ENCODE measurements around the gene SULT6B1. TPM values are rescaled to one million over a fixed set of nuclear protein-coding genes. Genes with fewer than 3 reads are reported as not detected.
"Not testable (repeated sequence)": the region's sequence is repeated elsewhere in the genome, so short reads cannot be mapped to it uniquely, and the experiment has no call there.

Gene SULT6B1
- total RNA-seq, 1 donor from 2014 or later, result not detected

DNA sequence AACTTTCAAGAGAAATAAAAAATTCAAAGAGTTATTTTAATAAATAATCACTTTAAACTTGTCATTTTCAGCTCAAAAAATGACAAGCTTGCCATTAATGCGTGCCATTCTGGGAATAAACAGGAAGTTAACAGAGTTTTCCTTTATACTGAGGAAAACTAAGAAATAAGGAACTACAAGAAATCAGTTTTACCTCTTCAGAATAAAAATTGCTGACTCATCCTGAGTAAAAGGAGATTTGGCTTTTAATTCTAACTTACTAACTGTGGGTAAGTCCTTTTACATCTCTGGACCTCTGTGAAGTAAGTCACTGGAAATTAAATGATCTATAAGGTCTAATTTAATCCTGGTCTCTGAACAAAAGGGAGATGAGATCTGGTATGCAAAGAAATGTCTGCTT is 26.8 kb upstream of the SULT6B1 start:
- no peak for DNase-seq (ENCODE audit: low spot score)
- Mint-ChIP-seq H3K27me3 (ENCODE audit: unreplicated experiment) (no peaks in the 10 kb centered on the region), H3K9me3 (ENCODE audit: unreplicated experiment) (no peaks in the 10 kb centered on the region), H3K4me1 (ENCODE audit: unreplicated experiment) (no peaks in the 10 kb centered on the region), H3K4me3 (ENCODE audit: unreplicated experiment) (no peak overlapping the region), H3K27ac (ENCODE audit: unreplicated experiment) (no peak overlapping the region), H3K36me3 (ENCODE audit: low read depth, unreplicated experiment) (peaks cover 27% of the 10 kb centered on the region)
- TF ChIP-seq, protein P1, sequence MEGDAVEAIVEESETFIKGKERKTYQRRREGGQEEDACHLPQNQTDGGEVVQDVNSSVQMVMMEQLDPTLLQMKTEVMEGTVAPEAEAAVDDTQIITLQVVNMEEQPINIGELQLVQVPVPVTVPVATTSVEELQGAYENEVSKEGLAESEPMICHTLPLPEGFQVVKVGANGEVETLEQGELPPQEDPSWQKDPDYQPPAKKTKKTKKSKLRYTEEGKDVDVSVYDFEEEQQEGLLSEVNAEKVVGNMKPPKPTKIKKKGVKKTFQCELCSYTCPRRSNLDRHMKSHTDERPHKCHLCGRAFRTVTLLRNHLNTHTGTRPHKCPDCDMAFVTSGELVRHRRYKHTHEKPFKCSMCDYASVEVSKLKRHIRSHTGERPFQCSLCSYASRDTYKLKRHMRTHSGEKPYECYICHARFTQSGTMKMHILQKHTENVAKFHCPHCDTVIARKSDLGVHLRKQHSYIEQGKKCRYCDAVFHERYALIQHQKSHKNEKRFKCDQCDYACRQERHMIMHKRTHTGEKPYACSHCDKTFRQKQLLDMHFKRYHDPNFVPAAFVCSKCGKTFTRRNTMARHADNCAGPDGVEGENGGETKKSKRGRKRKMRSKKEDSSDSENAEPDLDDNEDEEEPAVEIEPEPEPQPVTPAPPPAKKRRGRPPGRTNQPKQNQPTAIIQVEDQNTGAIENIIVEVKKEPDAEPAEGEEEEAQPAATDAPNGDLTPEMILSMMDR (IDR thresholded peaks at IDR 0.05; ENCODE audit: unreplicated experiment), result no peak

DNA sequence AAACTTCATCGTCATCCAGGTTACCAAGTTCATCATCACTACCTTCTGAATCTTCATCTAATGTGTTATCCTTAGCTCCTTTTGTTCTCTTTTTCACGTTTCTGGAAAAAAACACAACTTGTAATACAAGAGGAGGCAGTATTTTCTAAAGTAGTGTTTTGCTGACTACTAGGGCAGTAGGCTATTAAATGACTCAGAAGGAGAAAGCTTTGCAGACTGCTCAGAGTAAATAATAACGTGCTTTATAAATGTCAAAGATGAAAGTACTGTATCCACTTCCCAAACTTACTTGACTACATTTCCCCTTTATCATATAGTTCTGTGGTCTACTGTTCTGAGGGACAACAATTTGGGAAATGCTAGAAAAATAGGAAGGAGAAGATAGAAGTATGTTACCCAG is 23.5 kb upstream of the SULT6B1 start:
- H3K27ac Mint-ChIP-seq (ENCODE audit: unreplicated experiment), result no peak overlapping the region
- peaks cover 56% of the 10 kb centered on the region for H3K36me3 Mint-ChIP-seq (ENCODE audit: low read depth, unreplicated experiment)
- no peak for DNase-seq (ENCODE audit: low spot score)
- no peaks in the 10 kb centered on the region for H3K27me3 Mint-ChIP-seq (ENCODE audit: unreplicated experiment)
- no peak overlapping the region for H3K4me3 Mint-ChIP-seq (ENCODE audit: unreplicated experiment)
- TF ChIP-seq, protein P1 (IDR thresholded peaks at IDR 0.05; ENCODE audit: unreplicated experiment), result no peak
- H3K4me1 Mint-ChIP-seq (ENCODE audit: unreplicated experiment), result no peaks in the 10 kb centered on the region
- H3K9me3 Mint-ChIP-seq (ENCODE audit: unreplicated experiment), result no peaks in the 10 kb centered on the region

DNA sequence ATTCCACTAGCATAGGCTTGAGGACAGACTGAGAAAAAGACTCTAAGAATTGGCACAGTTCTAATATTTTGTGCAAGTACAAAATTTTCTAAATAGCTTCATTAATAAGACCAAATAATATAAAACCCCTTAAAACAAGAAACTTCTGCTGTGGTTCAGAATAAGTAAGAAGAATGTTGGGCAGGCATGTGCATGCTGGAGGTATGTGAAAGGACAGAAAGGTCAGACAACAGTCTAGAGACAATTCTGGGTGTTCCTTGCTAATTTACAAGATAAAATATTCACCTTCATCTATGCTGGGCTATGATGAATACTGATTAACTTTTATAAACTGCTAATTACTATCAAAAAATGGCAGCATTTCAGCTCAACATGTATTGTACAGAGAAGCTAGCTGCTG is 22.7 kb upstream of the SULT6B1 start:
- TF ChIP-seq, protein P1 (IDR thresholded peaks at IDR 0.05; ENCODE audit: unreplicated experiment), result no peak
- DNase-seq (ENCODE audit: low spot score), result no peak
- H3K27ac Mint-ChIP-seq (ENCODE audit: unreplicated experiment), result no peak overlapping the region
- no peaks in the 10 kb centered on the region for H3K4me1 Mint-ChIP-seq (ENCODE audit: unreplicated experiment)
- H3K36me3 Mint-ChIP-seq (ENCODE audit: low read depth, unreplicated experiment), result peaks cover 61% of the 10 kb centered on the region
- H3K27me3 Mint-ChIP-seq (ENCODE audit: unreplicated experiment), result no peaks in the 10 kb centered on the region
- peak overlapping the region; percentile 49 for H3K4me3 Mint-ChIP-seq (ENCODE audit: unreplicated experiment)
- no peaks in the 10 kb centered on the region for H3K9me3 Mint-ChIP-seq (ENCODE audit: unreplicated experiment)

- H3K4me1 Mint-ChIP-seq (ENCODE audit: unreplicated experiment); H3K27ac Mint-ChIP-seq (ENCODE audit: unreplicated experiment); H3K27me3 Mint-ChIP-seq (ENCODE audit: unreplicated experiment); H3K9me3 Mint-ChIP-seq (ENCODE audit: unreplicated experiment); DNase-seq (ENCODE audit: low spot score): not testable (repeated sequence)
- Mint-ChIP-seq H3K36me3 (ENCODE audit: low read depth, unreplicated experiment) (peaks cover 86% of the 10 kb centered on the region), H3K4me3 (ENCODE audit: unreplicated experiment) (peak overlapping the region; percentile 57)
Observed at GRCh38 chr2:37206760-37207159, 18.3 kb upstream of the SULT6B1 start.

- TF ChIP-seq, protein P1 (IDR thresholded peaks at IDR 0.05; ENCODE audit: unreplicated experiment), result no peak
- peaks cover 78% of the 10 kb centered on the region for H3K36me3 Mint-ChIP-seq (ENCODE audit: low read depth, unreplicated experiment)
- no peaks in the 10 kb centered on the region for H3K9me3 Mint-ChIP-seq (ENCODE audit: unreplicated experiment)
- DNase-seq (ENCODE audit: low spot score), result no peak
- no peaks in the 10 kb centered on the region for H3K4me1 Mint-ChIP-seq (ENCODE audit: unreplicated experiment)
- H3K4me3 Mint-ChIP-seq (ENCODE audit: unreplicated experiment), result peak overlapping the region; percentile 68
- H3K27me3 Mint-ChIP-seq (ENCODE audit: unreplicated experiment), result no peaks in the 10 kb centered on the region
- no peak overlapping the region for H3K27ac Mint-ChIP-seq (ENCODE audit: unreplicated experiment)
Observed at GRCh38 chr2:37205689-37206341, 17.3 kb upstream of the SULT6B1 start.

- peak overlapping the region; percentile 77 for H3K4me3 Mint-ChIP-seq (ENCODE audit: unreplicated experiment)
- H3K27me3 Mint-ChIP-seq (ENCODE audit: unreplicated experiment); H3K4me1 Mint-ChIP-seq (ENCODE audit: unreplicated experiment); H3K9me3 Mint-ChIP-seq (ENCODE audit: unreplicated experiment); DNase-seq (ENCODE audit: low spot score); H3K27ac Mint-ChIP-seq (ENCODE audit: unreplicated experiment): not testable (repeated sequence)
- H3K36me3 Mint-ChIP-seq (ENCODE audit: low read depth, unreplicated experiment), result peaks cover 73% of the 10 kb centered on the region
Observed at GRCh38 chr2:37205071-37205661, 16.7 kb upstream of the SULT6B1 start.

Data from endothelial cell (in vitro differentiated cells).